ENCODE measurements around the gene PLCD4. TPM values are rescaled to one million over a fixed set of nuclear protein-coding genes. Genes with fewer than 3 reads are reported as not detected.

PLCD4 gene
- total and polyA plus RNA-seq, 4 donors = 0.05 to 0.51 (median 0.12) TPM

GRCh38 chr2:218623366-218623705 lies 15.6 kb downstream of the PLCD4 start:
- DNase-seq (ENCODE audit: low spot score) = no peak
- H3K27ac ChIP-seq (ENCODE audit: low read depth in 1 of 2, low read length in 2 of 2) = no peak overlapping the region
- no peaks in the 10 kb centered on the region for H3K4me1 ChIP-seq (ENCODE audit: control insufficient read depth in 4 of 4, insufficient read depth in 4 of 4, low read length in 3 of 4)
- TF ChIP-seq HNF4A (conservative IDR thresholded peaks at IDR 0.05) (no peak), FOXA2 (IDR thresholded peaks at IDR 0.05) (no peak), MAX (IDR thresholded peaks at IDR 0.05) (no peak), TAF1 (conservative IDR thresholded peaks at IDR 0.05) (no peak), SP1 (IDR thresholded peaks at IDR 0.05) (no peak), EGR1 (IDR thresholded peaks at IDR 0.05; ENCODE audit: low read depth in 2 of 2) (no peak), RXRA (IDR thresholded peaks at IDR 0.05) (no peak), ATF3 (IDR thresholded peaks at IDR 0.05) (no peak), YY1 (IDR thresholded peaks at IDR 0.05) (no peak), RAD21 (IDR thresholded peaks at IDR 0.05) (no peak), HNF4G (IDR thresholded peaks at IDR 0.05) (no peak), JUND (IDR thresholded peaks at IDR 0.05) (no peak)
- TF ChIP-seq, protein P1, sequence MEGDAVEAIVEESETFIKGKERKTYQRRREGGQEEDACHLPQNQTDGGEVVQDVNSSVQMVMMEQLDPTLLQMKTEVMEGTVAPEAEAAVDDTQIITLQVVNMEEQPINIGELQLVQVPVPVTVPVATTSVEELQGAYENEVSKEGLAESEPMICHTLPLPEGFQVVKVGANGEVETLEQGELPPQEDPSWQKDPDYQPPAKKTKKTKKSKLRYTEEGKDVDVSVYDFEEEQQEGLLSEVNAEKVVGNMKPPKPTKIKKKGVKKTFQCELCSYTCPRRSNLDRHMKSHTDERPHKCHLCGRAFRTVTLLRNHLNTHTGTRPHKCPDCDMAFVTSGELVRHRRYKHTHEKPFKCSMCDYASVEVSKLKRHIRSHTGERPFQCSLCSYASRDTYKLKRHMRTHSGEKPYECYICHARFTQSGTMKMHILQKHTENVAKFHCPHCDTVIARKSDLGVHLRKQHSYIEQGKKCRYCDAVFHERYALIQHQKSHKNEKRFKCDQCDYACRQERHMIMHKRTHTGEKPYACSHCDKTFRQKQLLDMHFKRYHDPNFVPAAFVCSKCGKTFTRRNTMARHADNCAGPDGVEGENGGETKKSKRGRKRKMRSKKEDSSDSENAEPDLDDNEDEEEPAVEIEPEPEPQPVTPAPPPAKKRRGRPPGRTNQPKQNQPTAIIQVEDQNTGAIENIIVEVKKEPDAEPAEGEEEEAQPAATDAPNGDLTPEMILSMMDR (IDR thresholded peaks at IDR 0.05; ENCODE audit: low read depth, low read length, missing input control) = no peak
- TF ChIP-seq, protein P2, sequence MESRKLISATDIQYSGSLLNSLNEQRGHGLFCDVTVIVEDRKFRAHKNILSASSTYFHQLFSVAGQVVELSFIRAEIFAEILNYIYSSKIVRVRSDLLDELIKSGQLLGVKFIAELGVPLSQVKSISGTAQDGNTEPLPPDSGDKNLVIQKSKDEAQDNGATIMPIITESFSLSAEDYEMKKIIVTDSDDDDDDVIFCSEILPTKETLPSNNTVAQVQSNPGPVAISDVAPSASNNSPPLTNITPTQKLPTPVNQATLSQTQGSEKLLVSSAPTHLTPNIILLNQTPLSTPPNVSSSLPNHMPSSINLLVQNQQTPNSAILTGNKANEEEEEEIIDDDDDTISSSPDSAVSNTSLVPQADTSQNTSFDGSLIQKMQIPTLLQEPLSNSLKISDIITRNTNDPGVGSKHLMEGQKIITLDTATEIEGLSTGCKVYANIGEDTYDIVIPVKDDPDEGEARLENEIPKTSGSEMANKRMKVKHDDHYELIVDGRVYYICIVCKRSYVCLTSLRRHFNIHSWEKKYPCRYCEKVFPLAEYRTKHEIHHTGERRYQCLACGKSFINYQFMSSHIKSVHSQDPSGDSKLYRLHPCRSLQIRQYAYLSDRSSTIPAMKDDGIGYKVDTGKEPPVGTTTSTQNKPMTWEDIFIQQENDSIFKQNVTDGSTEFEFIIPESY (IDR thresholded peaks at IDR 0.05) = no peak
- no peaks in the 10 kb centered on the region for H3K27me3 ChIP-seq (ENCODE audit: control insufficient read depth in 4 of 4, insufficient read depth in 4 of 4, low read length in 3 of 4)
- H3K9ac ChIP-seq (ENCODE audit: low read depth in 1 of 2, low read length in 2 of 2) = no peak overlapping the region
- H3K36me3 ChIP-seq (ENCODE audit: control insufficient read depth in 4 of 4, insufficient read depth in 3 of 4, low read depth in 1 of 4, low read length in 3 of 4) = no peaks in the 10 kb centered on the region
- WGBS = 71% methylated on average over 3 of the region's 3 CpGs
- no peak overlapping the region for H3K4me3 ChIP-seq (ENCODE audit: low read depth in 1 of 3, low read length in 3 of 3)
- H3K9me3 ChIP-seq (ENCODE audit: control insufficient read depth in 4 of 4, low read length in 3 of 4) = no peaks in the 10 kb centered on the region

GRCh38 chr2:218626369-218626768 lies 18.7 kb downstream of the PLCD4 start:
- no peaks in the 10 kb centered on the region for H3K9me3 ChIP-seq (ENCODE audit: control insufficient read depth in 4 of 4, low read length in 3 of 4)
- no peaks in the 10 kb centered on the region for H3K27me3 ChIP-seq (ENCODE audit: control insufficient read depth in 4 of 4, insufficient read depth in 4 of 4, low read length in 3 of 4)
- TF ChIP-seq, protein P2 (IDR thresholded peaks at IDR 0.05) = no peak
- TF ChIP-seq TAF1 (conservative IDR thresholded peaks at IDR 0.05) (no peak), RXRA (IDR thresholded peaks at IDR 0.05) (no peak)
- H3K9ac ChIP-seq (ENCODE audit: low read depth in 1 of 2, low read length in 2 of 2) = no peak overlapping the region
- no peak overlapping the region for H3K4me3 ChIP-seq (ENCODE audit: low read depth in 1 of 3, low read length in 3 of 3)
- H3K36me3 ChIP-seq (ENCODE audit: control insufficient read depth in 4 of 4, insufficient read depth in 3 of 4, low read depth in 1 of 4, low read length in 3 of 4) = no peaks in the 10 kb centered on the region
- DNase-seq (ENCODE audit: low spot score) = no peak
- no peaks in the 10 kb centered on the region for H3K4me1 ChIP-seq (ENCODE audit: control insufficient read depth in 4 of 4, insufficient read depth in 4 of 4, low read length in 3 of 4)
- H3K27ac ChIP-seq (ENCODE audit: low read depth in 1 of 2, low read length in 2 of 2) = no peak overlapping the region
- WGBS = 91% methylated on average over 4 of the region's 4 CpGs

Measured in liver (tissue), 9 donors.